Measurements from ENCODE around the gene MAP3K2. TPM values are rescaled to one million over a fixed set of nuclear protein-coding genes. Genes with fewer than 3 reads are reported as not detected.
A peak's percentile ranks its signal among the peaks of the same experiment; 100 is the strongest.

The MAP3K2 gene
- total RNA-seq, 1 donor: 41.6 TPM

DNA sequence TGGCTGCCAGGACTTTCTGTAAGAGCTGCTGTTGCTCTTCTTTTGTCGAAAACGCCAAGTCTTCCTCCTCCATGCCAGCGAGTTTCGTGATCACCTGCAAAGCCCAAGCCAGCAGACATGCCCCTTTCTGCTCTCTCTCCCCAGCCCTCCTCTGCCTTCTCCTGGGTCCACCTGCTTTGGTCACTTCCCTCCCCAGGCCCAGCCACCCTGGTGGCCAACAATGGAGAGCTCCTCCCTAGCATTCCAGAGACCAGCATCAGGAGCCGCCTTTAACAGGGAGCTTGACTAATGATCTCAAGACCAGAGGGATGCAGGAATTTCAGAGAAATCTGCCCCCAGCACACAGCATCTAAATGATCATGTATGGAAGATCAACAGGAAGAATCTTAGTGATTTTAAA lies 128.4 kb downstream of the MAP3K2 start:
- TF ChIP-seq, protein P1, sequence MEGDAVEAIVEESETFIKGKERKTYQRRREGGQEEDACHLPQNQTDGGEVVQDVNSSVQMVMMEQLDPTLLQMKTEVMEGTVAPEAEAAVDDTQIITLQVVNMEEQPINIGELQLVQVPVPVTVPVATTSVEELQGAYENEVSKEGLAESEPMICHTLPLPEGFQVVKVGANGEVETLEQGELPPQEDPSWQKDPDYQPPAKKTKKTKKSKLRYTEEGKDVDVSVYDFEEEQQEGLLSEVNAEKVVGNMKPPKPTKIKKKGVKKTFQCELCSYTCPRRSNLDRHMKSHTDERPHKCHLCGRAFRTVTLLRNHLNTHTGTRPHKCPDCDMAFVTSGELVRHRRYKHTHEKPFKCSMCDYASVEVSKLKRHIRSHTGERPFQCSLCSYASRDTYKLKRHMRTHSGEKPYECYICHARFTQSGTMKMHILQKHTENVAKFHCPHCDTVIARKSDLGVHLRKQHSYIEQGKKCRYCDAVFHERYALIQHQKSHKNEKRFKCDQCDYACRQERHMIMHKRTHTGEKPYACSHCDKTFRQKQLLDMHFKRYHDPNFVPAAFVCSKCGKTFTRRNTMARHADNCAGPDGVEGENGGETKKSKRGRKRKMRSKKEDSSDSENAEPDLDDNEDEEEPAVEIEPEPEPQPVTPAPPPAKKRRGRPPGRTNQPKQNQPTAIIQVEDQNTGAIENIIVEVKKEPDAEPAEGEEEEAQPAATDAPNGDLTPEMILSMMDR (IDR thresholded peaks at IDR 0.05; ENCODE audit: insufficient read depth, low read length): no peak
- no peak overlapping the region for H3K4me3 ChIP-seq (ENCODE audit: low read depth, low read length)
- no peak for DNase-seq (ENCODE audit: low read depth)

DNA sequence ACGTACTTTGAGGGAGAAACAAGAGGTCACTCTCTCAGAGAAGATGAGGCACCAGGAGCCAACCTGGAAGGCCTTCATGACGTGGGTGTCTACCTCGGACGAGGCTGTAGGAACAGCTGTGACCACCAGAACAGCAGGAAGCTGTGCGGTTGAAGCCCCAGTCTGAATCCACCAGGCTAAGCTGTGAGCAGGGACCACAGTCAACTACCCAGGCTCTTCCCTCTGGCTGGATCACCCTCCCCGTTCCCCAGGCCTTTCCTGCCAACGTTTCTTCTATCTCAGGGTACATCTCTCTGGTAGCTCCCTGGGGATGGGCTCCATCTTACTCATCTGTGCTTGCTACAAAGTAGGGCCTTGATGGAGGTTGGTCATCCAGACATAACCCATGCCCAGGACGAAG lies 130.9 kb downstream of the MAP3K2 start:
- no peak overlapping the region for H3K4me3 ChIP-seq (ENCODE audit: low read depth, low read length)
- no peak for DNase-seq (ENCODE audit: low read depth)
- TF ChIP-seq, protein P1 (IDR thresholded peaks at IDR 0.05; ENCODE audit: insufficient read depth, low read length): no peak

DNA sequence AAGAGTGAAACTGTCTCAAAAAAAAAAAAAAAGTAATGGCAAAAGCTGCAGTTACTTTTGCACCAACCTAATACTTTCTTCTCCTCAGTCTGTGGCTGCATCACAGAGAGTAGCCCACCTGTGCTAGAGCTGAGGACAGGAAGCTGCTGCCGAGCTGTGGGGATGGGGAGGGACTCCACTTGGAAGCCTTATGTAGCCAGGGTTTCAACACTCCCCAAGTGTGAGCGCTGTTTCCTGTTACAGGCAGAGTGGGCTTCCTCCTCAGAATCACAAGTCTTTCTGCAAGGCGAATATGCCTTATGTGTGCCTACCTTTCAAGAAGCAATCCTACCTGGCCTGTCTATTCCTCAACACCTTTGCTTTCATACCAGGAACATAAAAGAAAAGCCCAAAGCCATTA lies 131.4 kb downstream of the MAP3K2 start:
- no peak overlapping the region for H3K4me3 ChIP-seq (ENCODE audit: low read depth, low read length)
- TF ChIP-seq, protein P1 (IDR thresholded peaks at IDR 0.05; ENCODE audit: insufficient read depth, low read length): no peak
- DNase-seq (ENCODE audit: low read depth): no peak

DNA sequence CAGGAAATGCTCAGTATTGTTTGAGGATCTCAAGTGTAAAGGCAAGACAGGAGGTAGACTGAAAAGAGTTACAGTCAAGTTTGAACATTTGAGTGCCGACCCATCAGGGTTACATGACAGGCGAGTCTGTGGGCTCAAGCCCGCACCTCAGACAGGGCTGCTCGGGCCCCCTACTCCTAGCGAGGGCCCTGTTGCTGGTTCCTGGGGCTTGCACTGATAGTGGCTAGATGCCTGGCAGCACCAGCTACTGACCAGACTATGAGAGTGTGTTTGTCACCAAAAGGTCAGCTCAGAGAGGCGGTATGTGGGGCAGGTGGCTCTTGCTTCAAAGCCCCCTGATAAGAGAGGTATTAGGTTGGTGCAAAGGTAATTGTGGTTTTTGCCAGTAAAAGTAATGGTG lies 132.1 kb downstream of the MAP3K2 start:
- no peak for DNase-seq (ENCODE audit: low read depth)
- H3K4me3 ChIP-seq (ENCODE audit: low read depth, low read length): no peak overlapping the region
- TF ChIP-seq, protein P1 (IDR thresholded peaks at IDR 0.05; ENCODE audit: insufficient read depth, low read length): no peak

DNA sequence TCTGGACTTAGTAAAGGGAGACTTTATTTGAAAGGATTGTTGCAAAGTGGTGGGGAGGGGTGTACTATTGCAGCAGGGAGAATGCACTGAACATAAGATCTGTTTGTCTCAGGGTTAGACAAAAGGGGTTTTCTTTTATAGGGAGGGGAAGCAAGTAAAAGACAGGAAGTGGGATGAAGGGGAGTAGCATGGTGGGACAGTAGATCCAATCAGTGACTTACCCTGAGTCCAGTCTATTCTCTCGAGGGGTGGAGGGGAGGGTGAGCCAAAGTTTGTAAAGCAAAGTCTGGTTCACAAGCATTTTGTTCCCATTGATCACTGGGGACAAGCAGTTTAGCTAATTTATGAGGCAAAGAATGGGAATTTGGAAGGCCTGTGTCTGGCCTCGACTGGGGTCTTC lies 132.6 kb downstream of the MAP3K2 start:
- H3K4me3 ChIP-seq (ENCODE audit: low read depth, low read length): no peak overlapping the region
- no peak for DNase-seq (ENCODE audit: low read depth)
- TF ChIP-seq, protein P1 (IDR thresholded peaks at IDR 0.05; ENCODE audit: insufficient read depth, low read length): no peak

DNA sequence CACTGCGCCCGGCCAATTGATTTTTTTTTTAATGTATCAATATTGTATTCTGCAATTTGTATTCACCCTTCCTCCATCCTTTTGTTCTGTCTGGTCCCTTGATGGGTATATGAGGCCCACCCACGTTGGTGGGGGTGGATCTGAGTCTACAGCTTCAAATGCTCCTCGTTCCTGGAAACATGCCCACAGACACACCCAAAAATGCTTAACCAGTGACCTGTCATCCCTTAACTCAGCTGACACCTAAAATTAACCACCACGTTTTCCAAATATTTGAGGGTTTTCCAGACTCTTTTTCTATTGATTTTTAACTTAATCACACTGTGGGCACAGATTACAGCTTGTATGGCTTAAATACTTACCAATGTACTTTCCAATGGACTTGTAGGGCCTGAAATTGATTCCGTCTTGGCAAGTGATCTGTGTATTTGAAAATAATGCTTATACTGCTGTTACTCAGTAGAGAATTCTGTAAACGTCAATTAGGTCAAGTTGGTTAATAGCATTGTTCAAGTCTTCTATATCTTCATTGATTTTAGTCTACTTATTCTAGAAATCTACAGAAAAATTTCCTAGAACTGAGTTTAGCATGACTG lies 133.3 kb downstream of the MAP3K2 start:
- no peak overlapping the region for H3K4me3 ChIP-seq (ENCODE audit: low read depth, low read length)
- TF ChIP-seq, protein P1 (IDR thresholded peaks at IDR 0.05; ENCODE audit: insufficient read depth, low read length): no peak
- DNase-seq (ENCODE audit: low read depth): peak; percentile 43

Small RNA genes within 50 kb of the gene (small RNA-seq; reads per million reads assigned to genes)
- gene MIR4783 (not detected), gene RNU6-1147P (1.7 reads per million, percentile 61 among the genes with 10 or more reads in this experiment)

Other genes starting within 250 kb of the MAP3K2 start
- 0.41 and 0.72 TPM in 2 replicates for gene CYP27C1, start 167.7 kb downstream of the MAP3K2 start, total RNA-seq (ENCODE audit: low replicate concordance)
- gene ERCC3, start 93.8 kb downstream of the MAP3K2 start, total RNA-seq (ENCODE audit: low replicate concordance): 25.4 and 35.4 TPM in 2 replicates
- gene PROC, start 30.5 kb upstream of the MAP3K2 start, total RNA-seq (ENCODE audit: low replicate concordance): not detected in 2 replicates
- gene IWS1, start 138.5 kb upstream of the MAP3K2 start, total RNA-seq (ENCODE audit: low replicate concordance): 37.7 and 176 TPM in 2 replicates
- gene MYO7B, start 147.7 kb upstream of the MAP3K2 start, total RNA-seq (ENCODE audit: low replicate concordance): 0.18 TPM in 1 of 2 replicates, not detected in the other

Data from fibroblast of the aortic adventitia (primary cell).